ENCODE results near the gene SMARCE1.

DNA sequence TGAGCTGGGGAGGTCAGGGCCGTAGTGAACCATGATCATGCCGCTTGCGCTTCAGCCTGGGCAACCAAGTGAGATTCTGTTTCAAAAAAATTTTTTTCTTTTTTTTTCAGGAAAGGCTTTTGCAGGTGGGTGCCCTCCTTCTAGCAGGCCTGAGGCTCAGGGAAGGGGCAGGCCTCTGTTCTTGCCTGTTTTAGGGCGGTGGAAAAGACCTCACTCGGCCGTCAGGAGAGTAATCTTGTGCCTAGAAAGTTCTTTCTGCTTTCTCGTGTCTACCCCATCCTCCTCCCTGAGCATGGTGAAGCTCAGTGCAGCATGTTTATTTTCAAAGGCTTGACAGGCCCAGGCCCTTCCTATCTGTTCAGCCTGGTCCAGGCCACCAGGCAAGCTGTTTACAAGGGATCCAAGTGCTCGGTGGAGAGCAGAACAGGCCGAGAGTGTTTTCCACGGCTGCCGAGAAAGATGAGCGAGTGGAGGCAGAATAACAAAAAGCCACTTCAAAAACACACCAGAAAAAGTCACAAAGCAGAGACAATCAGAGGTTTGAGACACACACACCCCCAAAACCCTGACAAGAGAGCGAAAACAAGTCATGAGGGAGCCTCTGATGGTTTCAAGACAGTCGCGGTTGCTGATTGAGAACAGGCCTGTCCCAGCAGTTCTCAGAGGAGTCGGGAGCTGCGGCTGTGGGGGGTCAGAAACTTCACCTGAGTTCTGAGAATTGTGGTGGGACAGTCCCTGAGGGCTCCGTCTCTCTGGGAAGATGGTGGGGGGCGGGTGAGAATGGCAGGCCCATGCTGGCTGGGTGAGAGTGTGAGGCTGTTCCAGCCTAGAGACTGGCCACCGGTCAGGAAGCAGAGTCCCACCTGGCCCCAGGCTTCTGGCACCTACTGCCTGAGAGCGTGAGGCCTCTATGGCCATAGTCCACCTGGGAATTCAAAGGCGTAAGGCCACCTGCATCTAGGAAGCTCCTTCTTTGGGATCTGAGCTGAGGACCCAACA lies 44.9 kb downstream of the SMARCE1 start:
- TF ChIP-seq CTCF (IDR thresholded peaks at IDR 0.05; ENCODE audit: low read length), result no peak
- TF ChIP-seq EZH2 (optimal IDR thresholded peaks at IDR 0.05; ENCODE audit: low read depth, low read length), result no peak

All from MM.1S (cell line).